DOHH2 (cell line): ENCODE results near the gene MAP2.

Source experiments
- CTCF ChIP-seq: fragments of 200-600 bp; sonication (generic); IDR thresholded peaks from one replicate; pipeline ENCODE4 v1.5.1; 2014; ENCODE audit warnings: antibody characterized with exemption, mild to moderate bottlenecking, low read depth, low read length; ENCODE audit not compliant: poor library complexity, severe bottlenecking
- EZH2phosphoT487 ChIP-seq: fragments of 200-600 bp; sonication (generic); IDR thresholded peaks from 2 replicates; pipeline ENCODE4 v1.6.1; 2017; ENCODE audit warnings: borderline replicate concordance, mild to moderate bottlenecking, antibody characterized with exemption, low read length, moderate library complexity, mixed read lengths

GRCh38 chr2:209602259-209602658 lies 178.4 kb downstream of the MAP2 start:
- no peak for TF ChIP-seq CTCF
- no peak for TF ChIP-seq EZH2phosphoT487
